Activated CD8-positive, alpha-beta memory T cell treated with anti-CD3 and anti-CD28 coated beads, Interleukin-2, amount 50 U/mL, for 1 hour (primary cell): ENCODE data around the gene GPR156.

Source experiments
- DNase-seq: peaks from one replicate; pipeline ENCODE4 v3.0.0-alpha.2; 2020; ENCODE audit errors: extremely low read depth

The GPR156 gene

GRCh38 chr3:120125992-120126391 is 159.0 kb downstream of the GPR156 start:
- no peak for DNase-seq

GRCh38 chr3:120119846-120120510 is 165.0 kb downstream of the GPR156 start:
- no peak for DNase-seq
